Measurements from ENCODE around the gene NPAS4.
"Not testable (repeated sequence)": the region's sequence is repeated elsewhere in the genome, so short reads cannot be mapped to it uniquely, and the experiment has no call there.

The NPAS4 gene

GRCh38 chr11:66417000-66417399 is 3.8 kb upstream of the NPAS4 start:
- DNase-seq (ENCODE audit: low read depth in 2 of 3, low spot score in 2 of 3) = no peak

- peak; percentile 37 to 58 (median 54) for DNase-seq (ENCODE audit: low read depth in 2 of 3, low spot score in 2 of 3)
Observed at GRCh38 chr11:66418168-66418985, 2.5 kb upstream of the NPAS4 start.

GRCh38 chr11:66418986-66419308 is 1.9 kb upstream of the NPAS4 start:
- DNase-seq (ENCODE audit: low read depth in 2 of 3, low spot score in 2 of 3) = no peak

GRCh38 chr11:66419825-66420224 is 1.0 kb upstream of the NPAS4 start:
- no peak for DNase-seq (ENCODE audit: low read depth in 2 of 3, low spot score in 2 of 3)

GRCh38 chr11:66421492-66422205 is 814 bp downstream of the NPAS4 start:
- DNase-seq (ENCODE audit: low read depth in 2 of 3, low spot score in 2 of 3) = peak; percentile 66 to 94 (median 85)

- no peak for DNase-seq (ENCODE audit: low read depth in 2 of 3, low spot score in 2 of 3)
Observed at GRCh38 chr11:66426314-66426713, 5.5 kb downstream of the NPAS4 start.

GRCh38 chr11:66428933-66429332 is 8.1 kb downstream of the NPAS4 start:
- no peak for DNase-seq (ENCODE audit: low read depth in 2 of 3, low spot score in 2 of 3)

- peak; percentile 38 to 81 (median 67) for DNase-seq (ENCODE audit: low read depth in 2 of 3, low spot score in 2 of 3)
Observed at GRCh38 chr11:66429983-66430602, 9.3 kb downstream of the NPAS4 start.

- DNase-seq (ENCODE audit: low read depth in 2 of 3, low spot score in 2 of 3) = not testable (repeated sequence)
Observed at GRCh38 chr11:66431287-66431686, 10.5 kb downstream of the NPAS4 start.

- DNase-seq (ENCODE audit: low read depth in 2 of 3, low spot score in 2 of 3) = not testable (repeated sequence)
Observed at GRCh38 chr11:66431871-66432329, 11.1 kb downstream of the NPAS4 start.

GRCh38 chr11:66432597-66432996 is 11.8 kb downstream of the NPAS4 start:
- no peak for DNase-seq (ENCODE audit: low read depth in 2 of 3, low spot score in 2 of 3)

- no peak for DNase-seq (ENCODE audit: low read depth in 2 of 3, low spot score in 2 of 3)
Observed at GRCh38 chr11:66437979-66438503, 17.2 kb downstream of the NPAS4 start.

- peak; percentile 59 to 66 (median 65) for DNase-seq (ENCODE audit: low read depth in 2 of 3, low spot score in 2 of 3)
Observed at GRCh38 chr11:66438504-66439466, 17.9 kb downstream of the NPAS4 start, which contains the start of gene MRPL11. MRPL11 (minus strand) TSS chr11:66438848; CDS start chr11:66438754, 94 bp downstream.

GRCh38 chr11:66440101-66440939 is 19.5 kb downstream of the NPAS4 start:
- DNase-seq (ENCODE audit: low read depth in 2 of 3, low spot score in 2 of 3) = not testable (repeated sequence)

GRCh38 chr11:66440940-66441282 is 20.1 kb downstream of the NPAS4 start:
- not testable (repeated sequence) for DNase-seq (ENCODE audit: low read depth in 2 of 3, low spot score in 2 of 3)

- no peak for DNase-seq (ENCODE audit: low read depth in 2 of 3, low spot score in 2 of 3)
Observed at GRCh38 chr11:66443602-66444001, 22.8 kb downstream of the NPAS4 start.

GRCh38 chr11:66447012-66447411 is 26.2 kb downstream of the NPAS4 start:
- no peak for DNase-seq (ENCODE audit: low read depth in 2 of 3, low spot score in 2 of 3)

- DNase-seq (ENCODE audit: low read depth in 2 of 3, low spot score in 2 of 3) = no peak
Observed at GRCh38 chr11:66448523-66448922, 27.7 kb downstream of the NPAS4 start.

- no peak for DNase-seq (ENCODE audit: low read depth in 2 of 3, low spot score in 2 of 3)
Observed at GRCh38 chr11:66450560-66450959, 29.7 kb downstream of the NPAS4 start.

- no peak for DNase-seq (ENCODE audit: low read depth in 2 of 3, low spot score in 2 of 3)
Observed at GRCh38 chr11:66451663-66452062, 30.8 kb downstream of the NPAS4 start.
